Common myeloid progenitor, CD34-positive (primary cell): ENCODE data around the gene SEMA5A. TPM values are rescaled to one million over a fixed set of nuclear protein-coding genes. Genes with fewer than 3 reads are reported as not detected.
A peak's percentile ranks its signal among the peaks of the same experiment; 100 is the strongest.

ENCODE experiments used
- CTCF ChIA-PET: fragments of 350-600 bp; sonication (Branson Sonifier 250); formaldehyde crosslinking; loops from one replicate; lab custom pipeline; 2021; ENCODE audit warnings: antibody characterized with exemption; lab: Charles Lee
- POLR2A ChIA-PET: fragments of 350-600 bp; sonication (Branson Sonifier 250); formaldehyde crosslinking; loops from one replicate; lab custom pipeline; 2021; ENCODE audit warnings: antibody characterized with exemption; lab: Charles Lee
- DNase-seq, 3 donors: peaks; one replicate each; pipeline versions ENCODE4 v3.0.0 to v3.0.0-alpha.2; 2013
- H3K27ac ChIP-seq, 2 experiments: 1 replicate in 1 of 2; 2 replicates in 1 of 2; pipeline ENCODE4 v1.7.0; 2013; ENCODE audit warnings: inconsistent platforms in 2 of 2, low read length in 2 of 2, mild to moderate bottlenecking in 2 of 2, low read depth in 1 of 2, moderate library complexity in 1 of 2; ENCODE audit not compliant: severe bottlenecking in 2 of 2, insufficient read depth in 1 of 2, poor library complexity in 1 of 2
- H3K27me3 ChIP-seq, 5 experiments: replicated peaks in 2 of 5; 1 replicate in 3 of 5; 2 replicates in 2 of 5; pipeline versions ENCODE4 v1.6.1 to v1.7.0; 2013; ENCODE audit warnings: low read length in 4 of 5, mild to moderate bottlenecking in 2 of 5, moderate library complexity in 2 of 5, inconsistent platforms in 1 of 5; ENCODE audit not compliant: insufficient read depth in 5 of 5, control insufficient read depth in 4 of 5
- H3K36me3 ChIP-seq, 4 experiments: 1 replicate in 2 of 4; 2 replicates in 2 of 4; pipeline versions ENCODE4 v1.6.1 to v1.7.0; 2013; ENCODE audit warnings: low read length in 3 of 4, control low read depth in 1 of 4, mild to moderate bottlenecking in 1 of 4; ENCODE audit not compliant: control insufficient read depth in 4 of 4, insufficient read depth in 4 of 4
- H3K4me1 ChIP-seq, 4 experiments: 1 replicate in 3 of 4; 2 replicates in 1 of 4; pipeline versions ENCODE4 v1.6.1 to v1.7.1; 2013; ENCODE audit warnings: low read length in 3 of 4, mild to moderate bottlenecking in 3 of 4, control low read depth in 1 of 4, inconsistent platforms in 1 of 4, moderate library complexity in 1 of 4; ENCODE audit not compliant: control insufficient read depth in 4 of 4, insufficient read depth in 4 of 4; ENCODE audit errors: control extremely low read depth in 1 of 4
- H3K4me3 ChIP-seq, 7 experiments: 1 replicate in 4 of 7; 2 replicates in 3 of 7; pipeline versions ENCODE4 v1.5.1 to v1.7.0; 2013; ENCODE audit warnings: mild to moderate bottlenecking in 7 of 7, low read length in 6 of 7, moderate library complexity in 6 of 7, inconsistent platforms in 2 of 7, low read depth in 2 of 7, control low read depth in 1 of 7; ENCODE audit not compliant: insufficient read depth in 4 of 7, control insufficient read depth in 1 of 7; ENCODE audit errors: extremely low read depth in 1 of 7
- H3K9me3 ChIP-seq, 5 experiments: 1 replicate in 4 of 5; 2 replicates in 1 of 5; pipeline versions ENCODE4 v1.6.1 to v1.7.1; 2013; ENCODE audit warnings: low read length in 4 of 5, mild to moderate bottlenecking in 2 of 5, inconsistent platforms in 1 of 5, low read depth in 1 of 5, moderate library complexity in 1 of 5; ENCODE audit not compliant: control insufficient read depth in 4 of 5, insufficient read depth in 2 of 5; ENCODE audit errors: control extremely low read depth in 1 of 5
- WGBS: methylation state at CpG from one replicate; pipeline ENCODE4 v1.1.5; 2013; ENCODE audit not compliant: insufficient coverage; 5-methylcytosine and 5-hydroxymethylcytosine counted together
- polyA plus RNA-seq: library from polyadenylated mRNA; unstranded; fragments of 120-200 nt; gene quantifications from one replicate; pipeline ENCODE4 v1.2.1, GENCODE V29; 2013

Gene SEMA5A
- not detected for polyA plus RNA-seq

- Histone ChIP-seq H3K27ac (no peak within 1 kb of the TSS), H3K36me3 (no peaks in the 10 kb centered on the region), H3K27me3 (peaks cover 13 to 50% (median 18%) of the 10 kb centered on the region in 5 experiments), H3K9me3 (no peaks in the 10 kb centered on the region), H3K4me1 (peaks cover 0 to 33% (median 13%) of the 10 kb centered on the region in 4 experiments), H3K4me3 (peak within 1 kb of the TSS in 6 of 7 experiments; percentile 35 to 76 (median 55))
- 13% methylated on average over 39 of the region's 84 CpGs for WGBS
- CTCF ChIA-PET = interaction anchor here (1.0 kb wide), 1 partner anchor 9 kb away, joined by 3 read pairs; no protein-coding TSS in a partner anchor
- peak; percentile 14 to 41 (median 33) for DNase-seq
- POLR2A ChIA-PET = no interaction called here
Observed at GRCh38 chr5:9545992-9546851, at the start of gene SEMA5A. Gene SEMA5A, minus strand, starts transcription at chr5:9546075. Its CDS starts 166,129 bp downstream, at chr5:9379946.

GRCh38 chr5:9594913-9595312 is 49.0 kb upstream of the SEMA5A start:
- POLR2A ChIA-PET = no interaction called here
- H3K36me3 ChIP-seq = no peaks in the 10 kb centered on the region
- no peak for DNase-seq
- peaks cover 0 to 7% (median 0%) of the 10 kb centered on the region in 4 experiments for H3K4me1 ChIP-seq
- H3K4me3 ChIP-seq = no peak overlapping the region
- H3K9me3 ChIP-seq = no peaks in the 10 kb centered on the region
- H3K27ac ChIP-seq = no peak overlapping the region
- CTCF ChIA-PET = no interaction called here
- H3K27me3 ChIP-seq = peaks cover 0 to 9% (median 0%) of the 10 kb centered on the region in 5 experiments

DNA sequence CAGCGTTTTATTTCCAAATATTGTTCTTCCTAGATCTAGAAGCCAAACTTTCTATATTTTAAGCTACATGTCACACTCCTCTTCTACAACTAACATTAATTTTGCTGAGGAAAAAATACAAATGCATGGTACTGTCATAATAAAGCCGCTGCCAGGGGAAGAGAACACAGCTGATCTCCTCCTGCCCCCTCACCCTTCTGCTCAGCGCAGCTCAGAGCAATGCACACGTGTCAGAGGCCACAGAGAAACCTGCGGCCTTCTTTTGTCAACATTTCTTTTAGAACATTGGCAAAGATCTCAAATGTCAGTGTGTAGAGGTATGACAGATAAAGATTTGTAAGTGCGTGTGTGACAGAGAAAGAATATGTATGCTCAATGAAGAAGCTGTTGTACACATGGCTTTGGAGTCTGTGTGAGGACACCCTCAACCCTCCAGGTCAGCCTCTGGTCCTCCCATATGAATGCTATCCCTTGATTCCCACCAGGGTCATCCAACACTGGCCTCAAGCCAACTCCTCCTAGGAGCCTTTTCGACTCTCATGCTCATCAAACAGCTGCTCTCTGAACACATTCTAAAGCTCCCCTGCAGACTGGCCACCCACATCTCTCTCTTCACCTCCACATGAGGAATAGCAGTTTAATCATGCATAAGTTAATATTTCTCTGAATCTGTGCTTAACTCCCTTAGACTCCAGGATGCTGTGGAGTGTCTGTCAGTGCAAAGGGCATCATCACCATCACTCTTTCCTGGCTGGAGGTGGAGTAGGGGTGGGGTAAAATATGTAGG is 43.4 kb upstream of the SEMA5A start:
- Histone ChIP-seq H3K4me3 (no peak overlapping the region), H3K9me3 (peaks cover 0 to 2% (median 0%) of the 10 kb centered on the region in 5 experiments), H3K27me3 (no peaks in the 10 kb centered on the region), H3K27ac (no peak overlapping the region), H3K4me1 (no peaks in the 10 kb centered on the region), H3K36me3 (no peaks in the 10 kb centered on the region)
- 90% methylated on average over 6 of the region's 7 CpGs for WGBS
- ChIA-PET CTCF (no interaction called here), POLR2A (no interaction called here)
- no peak for DNase-seq

DNA sequence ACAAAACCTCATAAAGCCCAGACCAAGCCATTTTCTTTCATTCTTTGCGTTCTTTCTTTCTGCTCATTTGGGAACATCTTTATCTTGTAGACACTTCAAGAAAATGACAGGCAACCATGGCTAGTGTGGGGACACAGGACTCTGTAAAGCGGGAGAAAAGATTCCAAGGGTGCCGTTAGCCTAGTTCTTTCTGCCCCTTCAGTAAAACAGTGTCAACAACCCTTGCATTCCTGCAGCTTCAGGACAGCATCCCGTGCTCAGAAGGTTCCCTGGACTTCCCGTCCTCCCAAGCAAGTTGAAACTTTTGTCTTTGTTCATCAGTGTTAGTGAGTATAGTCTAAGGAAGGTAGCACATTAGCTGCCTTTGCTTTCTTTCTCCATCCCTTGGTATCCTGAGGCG is 42.4 kb upstream of the SEMA5A start:
- no peaks in the 10 kb centered on the region for H3K36me3 ChIP-seq
- H3K4me1 ChIP-seq = no peaks in the 10 kb centered on the region
- no peak for DNase-seq
- H3K27ac ChIP-seq = no peak overlapping the region
- H3K9me3 ChIP-seq = peaks cover 0 to 2% (median 0%) of the 10 kb centered on the region in 5 experiments
- ChIA-PET CTCF (no interaction called here), POLR2A (no interaction called here)
- 69% methylated on average over 4 of the region's 6 CpGs for WGBS
- H3K4me3 ChIP-seq = no peak overlapping the region
- no peaks in the 10 kb centered on the region for H3K27me3 ChIP-seq

DNA sequence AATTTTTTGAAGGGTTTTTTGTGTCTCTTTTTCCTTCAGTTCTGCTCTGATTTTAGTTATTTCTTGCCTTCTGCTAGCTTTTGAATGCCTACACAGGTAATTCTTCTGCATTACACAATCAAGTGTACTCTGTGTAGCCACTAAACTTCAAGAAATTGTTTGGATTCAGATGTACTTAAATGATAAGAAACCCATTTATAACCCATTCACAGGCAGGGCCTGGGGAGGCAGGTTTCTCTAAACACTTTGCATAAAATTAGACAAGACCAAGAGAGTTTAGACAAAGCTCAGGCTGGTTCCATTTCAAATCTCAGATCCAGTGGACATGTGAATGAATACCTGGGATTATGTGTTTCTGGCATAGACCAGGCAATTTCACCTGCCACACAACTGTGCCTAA is 41.3 kb upstream of the SEMA5A start:
- POLR2A ChIA-PET = no interaction called here
- no peak for DNase-seq
- H3K4me1 ChIP-seq = no peaks in the 10 kb centered on the region
- CTCF ChIA-PET = no interaction called here
- no peak overlapping the region for H3K27ac ChIP-seq
- H3K4me3 ChIP-seq = no peak overlapping the region
- H3K27me3 ChIP-seq = no peaks in the 10 kb centered on the region
- no peaks in the 10 kb centered on the region for H3K36me3 ChIP-seq
- H3K9me3 ChIP-seq = peaks cover 0 to 2% (median 0%) of the 10 kb centered on the region in 5 experiments

GRCh38 chr5:9582406-9582805 is 36.5 kb upstream of the SEMA5A start:
- Histone ChIP-seq H3K36me3 (no peaks in the 10 kb centered on the region), H3K9me3 (peaks cover 0 to 2% (median 0%) of the 10 kb centered on the region in 5 experiments), H3K4me3 (no peak overlapping the region), H3K27me3 (no peaks in the 10 kb centered on the region), H3K27ac (no peak overlapping the region), H3K4me1 (no peaks in the 10 kb centered on the region)
- whole genome bisulfite sequencing = 91% methylated on average over 1 of the region's 2 CpGs
- ChIA-PET CTCF (interaction anchor here (0.9 kb wide), 1 partner anchor 23 kb away, joined by 3 read pairs; no protein-coding TSS in a partner anchor), POLR2A (no interaction called here)
- DNase-seq = no peak

DNA sequence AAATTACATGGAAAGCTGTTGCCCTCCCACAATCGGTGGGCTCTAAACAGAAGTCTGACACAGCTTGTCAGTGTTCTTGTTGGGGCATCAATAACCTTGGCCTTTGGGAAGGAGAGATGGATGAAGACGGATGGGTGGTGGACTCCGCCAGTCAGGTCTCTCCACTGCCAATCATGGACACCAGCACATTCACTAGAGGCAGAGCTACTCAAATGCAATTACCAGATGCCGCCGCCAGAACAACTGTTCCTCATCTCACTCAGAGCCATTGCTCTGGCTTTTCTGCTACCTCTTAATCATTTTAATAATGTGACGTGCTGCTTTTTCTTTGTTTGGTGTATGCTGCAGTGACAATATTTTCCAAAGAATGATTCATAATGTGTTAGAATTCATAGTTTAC is 27.9 kb upstream of the SEMA5A start:
- POLR2A ChIA-PET = no interaction called here
- 91% methylated on average over 4 of the region's 6 CpGs for WGBS
- H3K4me3 ChIP-seq = no peak overlapping the region
- no peaks in the 10 kb centered on the region for H3K9me3 ChIP-seq
- CTCF ChIA-PET = no interaction called here
- no peaks in the 10 kb centered on the region for H3K4me1 ChIP-seq
- H3K36me3 ChIP-seq = no peaks in the 10 kb centered on the region
- peaks cover 0 to 4% (median 0%) of the 10 kb centered on the region in 5 experiments for H3K27me3 ChIP-seq
- DNase-seq = no peak
- H3K27ac ChIP-seq = no peak overlapping the region
